Measurements from ENCODE around the gene MRPL47.

MRPL47 gene

GRCh38 chr3:179604321-179605078 is at the start of gene MRPL47, which contains the start of gene NDUFB5:
TSS of gene MRPL47 (minus strand) at chr3:179604638. CDS start at chr3:179604624, 14 bp downstream.
TSS of gene NDUFB5 (plus strand) at chr3:179604794. CDS start at chr3:179604816, 22 bp downstream.
- TF ChIP-seq ZFX (IDR thresholded peaks at IDR 0.05; ENCODE audit: borderline replicate concordance) (no peak), CTCF (IDR thresholded peaks at IDR 0.05) (no peak)
- peak within 1 kb of the TSS; percentile 71 for H3K27ac ChIP-seq

- peak overlapping the region; percentile 83 for H3K27ac ChIP-seq
- peak; percentile 14; the same call in 1 of the 2 replicates for TF ChIP-seq CTCF (IDR thresholded peaks at IDR 0.05)
- no peak for TF ChIP-seq ZFX (IDR thresholded peaks at IDR 0.05; ENCODE audit: borderline replicate concordance)
Observed at GRCh38 chr3:179653096-179653797, 48.8 kb upstream of the MRPL47 start.

DNA sequence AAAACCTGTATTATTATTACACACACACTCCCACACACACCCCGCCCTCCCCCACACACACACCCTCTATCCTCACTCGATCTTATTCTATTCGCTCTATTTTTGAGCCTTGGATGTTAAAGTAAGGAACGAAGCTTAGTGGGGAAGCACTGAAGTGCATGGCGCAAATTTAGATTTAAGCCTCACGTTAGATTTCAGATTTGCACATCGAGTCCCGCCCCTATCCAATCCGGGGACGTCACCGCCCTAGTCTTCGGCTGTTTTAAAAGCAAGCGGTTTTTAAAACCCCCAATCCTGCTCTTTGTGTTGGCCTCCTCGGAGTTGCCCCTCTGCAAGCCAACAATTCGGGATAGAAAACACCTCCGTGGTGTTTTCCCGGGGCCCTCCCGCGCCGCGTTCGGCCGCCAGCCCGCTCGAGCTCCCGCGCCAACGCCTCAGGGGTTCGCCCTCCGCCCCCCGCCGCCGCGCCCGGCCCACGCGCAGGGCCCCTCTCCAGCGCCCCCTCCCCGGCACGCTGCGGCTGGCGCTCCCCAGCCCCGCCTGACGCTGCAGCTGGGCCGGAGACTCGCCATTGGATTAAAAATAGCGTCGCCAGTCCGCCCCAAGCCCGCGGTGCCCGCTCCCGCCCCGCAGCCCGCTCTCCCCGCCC is 48.1 kb upstream of the MRPL47 start, which contains the start of gene USP13:
TSS of gene USP13 (plus strand) at position 594 of the 649 bp plus-strand sequence. CDS start 186 bp downstream, outside the sequence.
- H3K27ac ChIP-seq: peak within 1 kb of the TSS; percentile 83
- TF ChIP-seq CTCF (IDR thresholded peaks at IDR 0.05) (peak; percentile 23; the same call in 1 of the 2 replicates), ZFX (IDR thresholded peaks at IDR 0.05; ENCODE audit: borderline replicate concordance) (no peak)

GRCh38 chr3:179651687-179652446 is 47.4 kb upstream of the MRPL47 start:
- H3K27ac ChIP-seq: peak overlapping the region; percentile 83; the same call in 1 of the 2 replicates

GRCh38 chr3:179646177-179646576 is 41.7 kb upstream of the MRPL47 start:
- no peak overlapping the region for H3K27ac ChIP-seq
- TF ChIP-seq ZFX (IDR thresholded peaks at IDR 0.05; ENCODE audit: borderline replicate concordance): no peak
- no peak for TF ChIP-seq CTCF (IDR thresholded peaks at IDR 0.05)

More at GRCh38 chr3:179651687-179652446, 47.4 kb upstream of the MRPL47 start:
- TF ChIP-seq ZFX (IDR thresholded peaks at IDR 0.05; ENCODE audit: borderline replicate concordance) (no peak), CTCF (IDR thresholded peaks at IDR 0.05) (no peak)

- H3K27ac ChIP-seq: peak overlapping the region; percentile 82
Observed at GRCh38 chr3:179643837-179644236, 39.4 kb upstream of the MRPL47 start.

GRCh38 chr3:179642871-179643270 is 38.4 kb upstream of the MRPL47 start:
- no peak for TF ChIP-seq CTCF (IDR thresholded peaks at IDR 0.05)
- TF ChIP-seq ZFX (IDR thresholded peaks at IDR 0.05; ENCODE audit: borderline replicate concordance): no peak

More at GRCh38 chr3:179642871-179643270, 38.4 kb upstream of the MRPL47 start:
- H3K27ac ChIP-seq: peak overlapping the region; percentile 82
